Measurements from ENCODE around the gene SFMBT2.

- TF ChIP-seq ARNT (IDR thresholded peaks at IDR 0.05): no peak
- no peak for TF ChIP-seq FOXM1 (IDR thresholded peaks at IDR 0.05; ENCODE audit: borderline replicate concordance)
- no peak for TF ChIP-seq SP1 (IDR thresholded peaks at IDR 0.05)
- no peak for TF ChIP-seq SUZ12 (IDR thresholded peaks at IDR 0.05)
- no peak for TF ChIP-seq NFRKB (IDR thresholded peaks at IDR 0.05)
- no peak for TF ChIP-seq HDGF (IDR thresholded peaks at IDR 0.05; ENCODE audit: borderline replicate concordance)
- TF ChIP-seq ZNF384 (IDR thresholded peaks at IDR 0.05): no peak
- no peak for TF ChIP-seq BHLHE40 (IDR thresholded peaks at IDR 0.05; ENCODE audit: borderline replicate concordance)
- no peak for TF ChIP-seq FOXA1 (IDR thresholded peaks at IDR 0.05)
These were observed 138.8 kb downstream of the SFMBT2 start for GRCh38 chr10:7272008-7272407.

Measured in HEK293T (cell line).